NCI-H1092 treated with DMSO at 0.1 percent for 48 hours (cell line): ENCODE results near the gene EHD1.

Experiments used
- DNase-seq: peaks from one replicate; lab custom pipeline; 2025; lab: John Stamatoyannopoulos, UW

Gene EHD1

GRCh38 chr11:64890522-64890939 is 12.1 kb upstream of the EHD1 start:
- DNase-seq: no peak

DNA sequence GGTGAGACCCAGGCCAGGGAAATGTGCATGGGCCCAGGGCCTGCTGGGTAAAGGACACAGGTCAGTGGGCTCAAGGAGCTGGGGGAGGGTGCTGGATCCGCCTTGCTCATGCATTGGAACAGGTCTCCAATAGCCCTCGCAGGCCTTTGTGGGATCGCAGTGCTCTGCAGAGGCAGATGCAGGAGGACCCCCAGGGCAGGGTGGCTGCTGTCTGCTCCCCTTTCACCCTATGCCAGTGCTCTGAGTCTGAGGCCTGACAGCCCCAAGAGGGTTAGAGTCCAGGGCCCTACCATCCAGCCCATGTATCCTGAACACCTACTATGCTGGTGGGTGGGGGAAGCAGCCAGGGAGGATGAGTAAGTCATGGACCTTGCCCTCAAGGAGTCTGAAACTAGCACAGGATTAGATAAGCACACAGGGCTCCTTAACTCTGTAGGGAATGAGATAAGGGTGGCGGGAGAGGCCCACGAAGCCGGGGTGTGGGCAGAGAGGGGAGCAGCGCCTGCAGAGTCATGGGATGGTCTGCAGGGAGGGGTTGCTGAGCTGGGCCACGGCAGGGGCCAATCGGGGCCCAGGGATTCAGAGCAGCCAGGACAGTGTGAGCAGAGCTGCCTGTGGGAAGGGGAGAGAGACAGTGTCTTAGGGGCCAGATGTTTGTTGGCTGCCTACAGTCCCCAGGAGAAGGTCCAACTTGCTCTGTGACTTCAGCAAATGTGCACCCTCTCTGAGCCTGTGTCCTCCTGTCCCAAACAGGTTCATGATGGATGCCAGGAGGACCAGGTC is 10.5 kb upstream of the EHD1 start:
- DNase-seq: no peak

DNA sequence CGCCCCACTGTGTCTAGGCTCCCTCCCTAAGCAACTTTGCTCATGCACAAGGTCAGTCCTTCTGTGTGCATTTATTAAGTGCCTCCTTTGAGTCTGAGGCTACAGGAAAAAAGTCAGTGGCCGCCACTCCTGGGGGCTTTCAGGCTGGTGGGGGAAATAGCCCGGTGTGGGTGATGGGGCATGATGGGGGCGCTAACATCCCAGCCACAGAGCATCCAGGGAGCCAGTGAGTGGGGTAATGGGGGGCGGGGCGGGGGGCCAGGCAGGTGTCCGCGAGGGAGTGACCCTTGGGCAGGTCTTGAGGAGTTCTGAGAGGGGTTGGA is 9.9 kb upstream of the EHD1 start:
- no peak for DNase-seq

GRCh38 chr11:64887757-64888405 is 9.5 kb upstream of the EHD1 start:
- peak; percentile 60 for DNase-seq

DNA sequence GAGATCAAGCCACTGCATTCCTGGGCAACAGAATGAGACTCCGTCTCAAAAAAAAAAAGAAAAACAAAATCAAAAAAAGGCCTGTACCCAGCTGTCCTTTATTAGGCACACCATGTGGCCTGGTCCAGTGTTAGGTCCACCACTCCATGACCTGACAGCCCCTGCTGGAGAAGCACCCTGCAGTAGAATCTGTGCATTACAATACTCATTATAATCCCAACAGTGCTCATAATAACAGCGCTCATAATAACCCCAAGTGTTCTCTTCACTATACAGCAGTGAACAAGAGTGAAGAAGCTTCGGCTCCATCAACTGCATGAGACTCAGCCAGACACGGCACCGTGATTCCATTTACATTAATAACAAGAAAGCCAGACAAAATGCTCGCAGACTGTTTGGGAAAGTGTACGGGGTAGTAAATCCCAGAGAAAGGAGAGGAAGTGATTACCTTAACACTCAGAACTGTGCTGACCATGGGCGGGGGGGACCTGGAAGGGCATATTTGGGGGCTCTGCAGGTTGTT is 8.9 kb upstream of the EHD1 start:
- no peak for DNase-seq

DNA sequence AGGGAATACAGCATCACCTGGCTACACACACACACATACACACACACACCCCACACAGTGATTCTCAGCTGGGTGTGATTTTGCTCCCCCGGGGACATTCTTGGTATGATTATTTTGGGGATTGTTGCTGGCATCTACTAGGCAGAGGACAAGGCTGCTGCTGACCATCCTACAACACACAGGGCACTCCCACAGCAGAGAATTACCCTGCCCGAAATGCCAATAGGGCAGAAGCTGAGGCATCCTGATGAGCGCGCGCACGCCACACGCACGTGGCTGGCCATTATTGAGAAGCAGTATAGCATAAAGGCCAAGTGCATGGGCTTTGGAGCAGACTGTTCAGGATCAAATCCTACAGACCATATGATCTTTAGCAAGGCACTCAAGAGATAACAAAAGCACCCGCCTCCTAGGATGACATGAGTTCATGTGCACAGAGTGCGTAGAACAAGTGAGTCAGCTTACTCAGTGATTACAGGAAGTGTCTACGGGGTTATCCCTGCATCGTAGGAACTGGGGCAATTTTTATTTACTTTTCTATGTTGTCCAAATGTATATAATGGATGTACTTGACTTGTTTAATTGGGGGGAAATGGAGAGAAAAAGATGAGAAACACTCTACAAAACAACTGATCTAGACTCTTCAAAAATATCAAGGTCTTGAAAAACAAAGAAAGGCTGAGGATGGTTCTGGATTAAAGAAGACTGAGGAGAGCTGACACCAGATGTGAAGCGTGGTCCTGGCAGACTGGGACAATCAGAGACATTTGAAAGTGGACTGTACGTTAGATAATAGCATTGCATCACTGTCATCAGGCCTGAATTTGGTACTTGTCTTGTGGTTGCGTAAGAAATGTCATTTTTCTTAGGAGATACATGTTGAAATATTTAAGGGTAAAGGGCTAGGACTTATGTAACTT is 7.2 kb upstream of the EHD1 start:
- DNase-seq: no peak

GRCh38 chr11:64884019-64884418 is 5.6 kb upstream of the EHD1 start:
- DNase-seq: no peak

- DNase-seq: no peak
These were observed 5.2 kb upstream of the EHD1 start for GRCh38 chr11:64883575-64883974.

DNA sequence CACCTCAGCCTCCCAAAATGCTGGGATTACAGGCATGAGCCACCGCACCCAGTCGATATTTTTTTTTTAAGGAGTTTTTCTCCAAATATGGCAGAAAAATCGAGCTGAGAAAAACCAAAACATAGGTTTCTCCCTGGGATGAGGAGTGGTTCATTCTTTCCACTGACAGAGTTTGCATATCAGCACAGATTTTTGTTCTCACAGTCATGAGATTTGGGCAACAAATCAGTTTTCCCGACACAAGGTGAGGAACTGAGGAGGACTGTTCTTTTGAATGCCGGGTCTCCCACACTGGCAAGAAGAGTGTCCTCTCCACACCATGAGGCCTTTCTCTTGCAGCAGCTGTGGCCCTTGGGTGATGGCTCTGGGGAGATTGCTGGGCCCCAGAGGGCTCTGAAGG is 3.8 kb upstream of the EHD1 start:
- DNase-seq: no peak

- no peak for DNase-seq
These were observed 3.1 kb upstream of the EHD1 start for GRCh38 chr11:64881476-64881875.

DNA sequence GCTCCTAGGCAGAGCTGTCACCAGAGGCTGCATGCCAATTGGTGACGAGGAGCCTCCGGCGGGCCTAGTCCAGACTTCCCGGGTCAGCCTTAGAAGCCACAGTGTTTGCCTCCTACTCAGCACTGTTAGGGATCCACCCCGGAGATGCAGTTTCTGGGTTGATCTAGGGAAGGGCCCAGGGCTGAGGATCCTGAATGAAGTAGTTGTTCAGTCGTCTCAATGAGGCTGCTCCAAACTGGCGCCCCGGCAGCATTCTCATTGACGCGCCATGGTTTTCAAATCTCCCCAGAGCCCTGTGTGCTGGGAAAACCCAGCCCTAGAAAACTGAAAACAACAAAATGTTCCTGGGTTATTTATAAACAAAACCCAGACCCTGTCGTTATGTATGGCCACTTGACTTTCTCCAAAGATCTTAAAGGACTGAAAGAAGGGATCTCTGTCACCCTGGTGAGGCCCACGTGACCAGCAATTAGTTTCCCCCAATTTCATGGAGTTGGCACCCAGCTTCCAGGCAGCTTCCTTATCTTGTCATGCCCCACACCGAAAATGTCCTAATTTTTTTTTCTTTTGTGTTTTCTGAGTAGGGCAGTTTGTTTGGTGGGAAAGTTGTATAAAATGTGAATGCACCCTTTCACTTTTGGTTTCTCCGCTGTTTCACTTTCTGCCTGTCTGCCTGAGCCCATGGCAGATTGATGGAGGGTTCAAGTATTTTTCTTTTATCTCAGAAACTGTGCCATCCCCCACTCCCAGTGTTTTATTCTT is 2.0 kb upstream of the EHD1 start:
- DNase-seq: no peak

DNA sequence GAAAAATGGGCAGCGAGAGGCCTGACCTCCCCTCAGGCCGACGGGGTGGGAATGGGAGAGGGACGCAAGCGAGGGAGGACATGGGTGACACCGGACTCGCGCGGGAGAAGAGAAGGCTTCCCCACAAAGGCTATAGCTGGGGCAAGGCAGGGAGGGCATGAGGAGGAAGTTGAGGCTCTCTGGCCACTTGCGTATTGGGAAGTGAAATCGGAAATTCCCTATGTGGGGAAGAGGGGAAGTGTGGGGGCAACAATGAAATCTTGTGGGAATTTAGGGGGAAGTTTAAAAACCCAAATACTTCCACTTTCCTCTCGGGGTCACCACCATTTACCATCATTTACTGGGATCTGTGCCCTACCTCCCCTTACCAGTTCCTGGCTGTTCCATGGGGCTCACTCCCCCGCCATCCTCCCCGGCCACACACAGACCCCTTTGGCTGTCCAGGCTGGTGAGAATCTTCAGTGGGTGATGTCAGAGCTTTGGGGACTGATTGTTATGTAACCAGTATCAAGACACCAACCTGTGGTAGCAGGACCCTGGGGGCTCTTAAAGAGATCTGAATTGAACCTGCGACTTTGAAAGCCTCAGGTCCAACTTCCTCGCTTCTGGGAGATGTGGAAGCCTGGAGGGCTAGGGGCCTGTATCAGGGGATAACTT is 951 bp upstream of the EHD1 start:
- no peak for DNase-seq

GRCh38 chr11:64878223-64878493 is 263 bp downstream of the EHD1 start:
- DNase-seq: peak; percentile 69

- DNase-seq: no peak
These were observed 815 bp downstream of the EHD1 start for GRCh38 chr11:64877390-64878222.

- DNase-seq: no peak
These were observed 1.5 kb downstream of the EHD1 start for GRCh38 chr11:64876835-64877341.

GRCh38 chr11:64876229-64876750 is 2.1 kb downstream of the EHD1 start:
- no peak for DNase-seq

DNA sequence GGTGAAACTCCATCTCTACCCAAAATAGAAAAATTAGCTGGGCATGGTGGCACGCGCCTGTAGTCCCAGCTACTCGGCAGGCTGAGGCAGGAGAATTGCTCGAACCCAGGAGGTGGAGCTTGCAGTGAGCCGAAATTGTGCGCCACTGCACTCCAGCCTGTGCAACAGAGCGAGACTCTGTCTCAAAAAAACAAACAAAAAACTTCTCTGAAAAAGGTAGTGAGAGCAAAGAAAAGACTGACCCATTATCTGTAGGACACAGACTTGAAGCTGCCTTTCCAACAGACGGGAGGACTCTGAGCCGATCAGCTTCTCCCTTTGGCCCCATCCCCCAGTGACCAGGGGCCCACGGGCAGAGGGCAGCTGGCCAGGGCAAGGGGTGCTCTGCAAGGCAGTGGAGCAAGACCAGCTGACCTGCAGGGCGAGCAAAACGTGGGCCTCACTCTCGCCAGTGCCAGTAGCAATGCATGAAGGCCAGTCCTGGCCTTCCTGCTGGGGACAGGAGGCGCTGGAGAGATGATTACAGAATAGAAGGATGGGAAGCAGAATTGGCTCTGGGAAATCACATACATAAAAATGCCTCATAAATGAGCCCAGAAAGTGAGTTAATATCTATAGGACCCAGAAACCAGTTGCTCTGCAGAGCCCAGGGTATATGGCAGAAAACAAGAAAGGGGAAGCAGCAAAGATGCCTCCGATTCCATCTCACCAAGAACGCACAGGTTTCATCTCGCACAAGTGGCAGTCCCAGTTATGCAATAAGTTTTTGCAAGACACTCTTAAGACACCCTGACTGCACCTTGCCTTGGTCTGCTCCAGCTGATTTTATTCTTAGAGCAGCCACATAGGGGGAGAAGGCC is 2.8 kb downstream of the EHD1 start:
- no peak for DNase-seq

- DNase-seq: no peak
These were observed 3.8 kb downstream of the EHD1 start for GRCh38 chr11:64874308-64875240.
